H1 (cell line): ENCODE results near the gene LHX2. TPM values are rescaled to one million over a fixed set of nuclear protein-coding genes. Genes with fewer than 3 reads are reported as not detected.

Experiments used
- CTCF ChIA-PET: fragments of 300-600 bp; sonication (Branson Sonifier 250); formaldehyde crosslinking; loops from one replicate; lab custom pipeline; 2021; ENCODE audit not compliant: partially characterized antibody; lab: Charles Lee
- POLR2A ChIA-PET: fragments of 300-600 bp; sonication (Branson Sonifier 250); formaldehyde crosslinking; loops from one replicate; lab custom pipeline; 2021; ENCODE audit warnings: inconsistent platforms; ENCODE audit not compliant: partially characterized antibody; lab: Charles Lee
- DNase-seq, 2 experiments: peaks; one replicate each; pipeline versions ENCODE4 v3.0.0 to v3.0.0-alpha.2; 2010 to 2022; ENCODE audit warnings: low spot score in 2 of 2, low read depth in 1 of 2, mixed read lengths in 1 of 2
- FAIRE-seq: peaks from 2 replicates; lab custom pipeline; 2011; peaks lifted over from hg19 to GRCh38; lab: Jason Lieb, UNC
- H2AFZ ChIP-seq: 2 replicates; pipeline ENCODE4 v1.8.1; 2012; ENCODE audit warnings: low read length, inconsistent platforms
- H2AK5ac ChIP-seq: 2 replicates; pipeline ENCODE4 v1.6.1; 2013; ENCODE audit warnings: low read depth, low read length
- H2BK120ac ChIP-seq: replicated peaks from 2 replicates; pipeline ENCODE3; 2013; ENCODE audit warnings: low read depth, low read length, inconsistent platforms
- H2BK12ac ChIP-seq: 2 replicates; pipeline ENCODE4 v1.6.1; 2013; ENCODE audit warnings: low read depth, low read length
- H2BK15ac ChIP-seq: 2 replicates; pipeline ENCODE4 v1.6.1; 2013; ENCODE audit warnings: low read length
- H2BK20ac ChIP-seq: 2 replicates; pipeline ENCODE4 v1.6.1; 2013; ENCODE audit warnings: low read length
- H2BK5ac ChIP-seq: 2 replicates; pipeline ENCODE4 v1.6.1; 2013; ENCODE audit warnings: low read depth, low read length
- H3K14ac ChIP-seq: 2 replicates; pipeline ENCODE4 v1.6.1; 2013; ENCODE audit warnings: inconsistent platforms; ENCODE audit not compliant: insufficient read length
- H3K18ac ChIP-seq: 2 replicates; pipeline ENCODE4 v1.6.1; 2013; ENCODE audit warnings: low read length; ENCODE audit errors: extremely low read depth
- H3K23ac ChIP-seq: 2 replicates; pipeline ENCODE4 v1.6.1; 2013; ENCODE audit warnings: inconsistent platforms; ENCODE audit not compliant: insufficient read length
- H3K23me2 ChIP-seq: 2 replicates; pipeline ENCODE4 v1.6.1; 2013; ENCODE audit warnings: low read depth, low read length
- H3K27ac ChIP-seq: 2 replicates; pipeline ENCODE4 v1.6.1; 2011; ENCODE audit warnings: low read depth, low read length, inconsistent platforms
- H3K27me3 ChIP-seq, 4 experiments: replicated peaks in 1 of 4; 1 replicate in 1 of 4; 2 replicates in 3 of 4; pipeline versions ENCODE4 v1.6.1 to v1.8.1; 2011 to 2013; ENCODE audit warnings: low read length in 3 of 4, mild to moderate bottlenecking in 3 of 4, inconsistent platforms in 2 of 4, mixed read lengths in 2 of 4, moderate library complexity in 1 of 4; ENCODE audit not compliant: control insufficient read depth in 3 of 4, insufficient read depth in 3 of 4; ENCODE audit errors: extremely low read depth in 1 of 4
- H3K36me3 ChIP-seq, 4 experiments: 2 replicates each; pipeline versions ENCODE4 v1.6.1 to v1.8.1; 2011 to 2013; ENCODE audit warnings: mild to moderate bottlenecking in 4 of 4, low read length in 3 of 4, moderate library complexity in 2 of 4, control low read depth in 1 of 4, inconsistent platforms in 1 of 4; ENCODE audit not compliant: insufficient read depth in 4 of 4, control insufficient read depth in 2 of 4
- H3K4ac ChIP-seq: replicated peaks from 2 replicates; pipeline ENCODE3; 2013; ENCODE audit warnings: low read length, low read depth, mixed read lengths, inconsistent platforms; ENCODE audit not compliant: insufficient read length
- H3K4me1 ChIP-seq, 4 experiments: replicated peaks in 1 of 4; 1 replicate in 1 of 4; 2 replicates in 3 of 4; pipeline versions ENCODE4 v1.6.1 to v1.8.1; 2011 to 2013; ENCODE audit warnings: low read length in 3 of 4, inconsistent platforms in 2 of 4, mixed read lengths in 1 of 4; ENCODE audit not compliant: insufficient read depth in 4 of 4, control insufficient read depth in 3 of 4
- H3K4me2 ChIP-seq, 2 experiments: 2 replicates each; pipeline versions ENCODE4 v1.6.1 to v1.8.1; 2011 to 2013; ENCODE audit warnings: low read depth in 2 of 2, low read length in 2 of 2, control low read depth in 1 of 2, inconsistent platforms in 1 of 2, mild to moderate bottlenecking in 1 of 2; ENCODE audit not compliant: insufficient read depth in 1 of 2
- H3K4me3 ChIP-seq, 4 experiments: fragments of 200-600, 300-600 bp in 1 of 4; sonication (generic), shearing (Covaris generic), sonication (Bioruptor Twin) in 1 of 4; 2 replicates each; pipeline versions ENCODE4 v1.5.1 to v1.8.1; 2011 to 2016; ENCODE audit warnings: low read length in 4 of 4, low read depth in 3 of 4, control low read depth in 2 of 4, inconsistent platforms in 2 of 4, mild to moderate bottlenecking in 2 of 4, mixed read lengths in 1 of 4, moderate library complexity in 1 of 4; ENCODE audit not compliant: insufficient read depth in 2 of 4; ENCODE audit errors: extremely low read depth in 1 of 4
- H3K56ac ChIP-seq: replicated peaks from 2 replicates; pipeline ENCODE3; 2013; ENCODE audit warnings: low read depth, mild to moderate bottlenecking, mixed read lengths, low read length, inconsistent platforms; ENCODE audit not compliant: insufficient read length
- H3K79me1 ChIP-seq: 2 replicates; pipeline ENCODE4 v1.6.1; 2013; ENCODE audit warnings: low read depth, low read length, control low read depth
- H3K79me2 ChIP-seq, 2 experiments: 2 replicates each; pipeline versions ENCODE4 v1.6.1 to v1.8.1; 2012 to 2013; ENCODE audit warnings: low read length in 2 of 2, mild to moderate bottlenecking in 2 of 2, inconsistent platforms in 1 of 2; ENCODE audit not compliant: insufficient read depth in 2 of 2, control insufficient read depth in 1 of 2
- H3K9ac ChIP-seq, 4 experiments: replicated peaks in 1 of 4; 1 replicate in 1 of 4; 2 replicates in 3 of 4; pipeline versions ENCODE4 v1.6.1 to v1.8.1; 2011 to 2013; ENCODE audit warnings: low read depth in 3 of 4, low read length in 3 of 4, control low read depth in 2 of 4, mild to moderate bottlenecking in 2 of 4, moderate library complexity in 2 of 4, inconsistent platforms in 1 of 4; ENCODE audit errors: extremely low read depth in 1 of 4
- H3K9me3 ChIP-seq, 2 experiments: 2 replicates each; pipeline versions ENCODE4 v1.6.1 to v1.8.1; 2012 to 2013; ENCODE audit warnings: mild to moderate bottlenecking in 2 of 2, moderate library complexity in 2 of 2, control low read depth in 1 of 2, inconsistent platforms in 1 of 2, low read depth in 1 of 2, low read length in 1 of 2, mixed read lengths in 1 of 2; ENCODE audit not compliant: insufficient read depth in 2 of 2
- H4K20me1 ChIP-seq, 2 experiments: replicated peaks in 1 of 2; 2 replicates each; pipeline versions ENCODE3 to v1.8.1; 2011 to 2013; ENCODE audit warnings: inconsistent platforms in 2 of 2, low read length in 2 of 2, mild to moderate bottlenecking in 1 of 2; ENCODE audit not compliant: insufficient read depth in 2 of 2, control insufficient read depth in 1 of 2
- H4K5ac ChIP-seq: 2 replicates; pipeline ENCODE4 v1.6.1; 2013; ENCODE audit warnings: low read length, low read depth, mixed read lengths, inconsistent platforms; ENCODE audit not compliant: insufficient read length
- H4K8ac ChIP-seq: 2 replicates; pipeline ENCODE4 v1.8.0; 2013; ENCODE audit warnings: mild to moderate bottlenecking, moderate library complexity, low read length, inconsistent platforms; ENCODE audit not compliant: insufficient read depth; ENCODE audit errors: extremely low read depth
- H4K91ac ChIP-seq: replicated peaks from 2 replicates; pipeline ENCODE3; 2013; ENCODE audit warnings: low read length, mixed read lengths, inconsistent platforms; ENCODE audit not compliant: insufficient read length
- BRCA1 ChIP-seq: IDR thresholded peaks from 2 replicates; pipeline ENCODE4 v1.6.1; 2012; ENCODE audit warnings: low read depth, low read length, improper control_type of control experiment
- CTBP2 ChIP-seq: IDR thresholded peaks from 2 replicates; pipeline ENCODE4 v1.7.0; 2011; ENCODE audit warnings: borderline replicate concordance, mild to moderate bottlenecking, moderate library complexity, mixed read lengths, low read length; ENCODE audit not compliant: insufficient read depth, insufficient read length
- EGR1 ChIP-seq: IDR thresholded peaks from 2 replicates; pipeline ENCODE4 v1.6.1; 2011; ENCODE audit warnings: low read depth, low read length, borderline replicate concordance
- FOSL1 ChIP-seq: IDR thresholded peaks from 2 replicates; pipeline ENCODE4 v1.6.1; 2011; ENCODE audit warnings: mild to moderate bottlenecking, low read depth, low read length, moderate library complexity; ENCODE audit not compliant: insufficient read depth
- NRF1 ChIP-seq: IDR thresholded peaks from 2 replicates; pipeline ENCODE4 v1.6.1; 2011; ENCODE audit warnings: mild to moderate bottlenecking, low read depth, low read length, improper control_type of control experiment
- POLR2A ChIP-seq, 2 experiments: IDR thresholded peaks; 1 replicate in 1 of 2; 2 replicates in 1 of 2; pipeline ENCODE4 v1.6.1; 2011; ENCODE audit warnings: low read depth in 2 of 2, low read length in 2 of 2, mild to moderate bottlenecking in 2 of 2; ENCODE audit errors: control extremely low read depth in 1 of 2
- POLR2AphosphoS5 ChIP-seq: IDR thresholded peaks from 2 replicates; pipeline ENCODE4 v1.6.1; 2011; ENCODE audit warnings: low read depth, low read length
- RAD21 ChIP-seq, 2 experiments: IDR thresholded peaks in 1 of 2; conservative IDR thresholded peaks in 1 of 2; 2 replicates each; pipeline ENCODE4 v1.6.1; 2011; ENCODE audit warnings: low read depth in 2 of 2, low read length in 2 of 2, improper control_type of control experiment in 1 of 2, inconsistent platforms in 1 of 2, mild to moderate bottlenecking in 1 of 2, moderate library complexity in 1 of 2
- RXRA ChIP-seq: IDR thresholded peaks from 2 replicates; pipeline ENCODE4 v1.6.1; 2011; ENCODE audit warnings: low read depth, mild to moderate bottlenecking, low read length, moderate library complexity; ENCODE audit not compliant: insufficient read depth
- SIRT6 ChIP-seq: IDR thresholded peaks from one replicate; pipeline ENCODE4 v1.7.1; 2012; ENCODE audit warnings: low read length, inconsistent platforms
- TCF12 ChIP-seq: IDR thresholded peaks from 2 replicates; pipeline ENCODE4 v1.6.1; 2011; ENCODE audit warnings: low read depth, mild to moderate bottlenecking, low read length
- USF2 ChIP-seq: IDR thresholded peaks from 2 replicates; pipeline ENCODE4 v1.6.1; 2011; ENCODE audit warnings: low read length, improper control_type of control experiment
- YY1 ChIP-seq: IDR thresholded peaks from 2 replicates; pipeline ENCODE4 v1.6.1; 2011; ENCODE audit warnings: low read depth, mild to moderate bottlenecking, low read length
- WGBS, 2 experiments: shearing (Covaris generic) in 1 of 2; methylation state at CpG; one replicate each; pipeline versions ENCODE4 v1.1.6 to v1.1.7; 2013 to 2015; ENCODE audit warnings: low lambda C conversion rate in 2 of 2, mixed read lengths in 2 of 2, inconsistent platforms in 1 of 2, low coverage in 1 of 2, missing lambda C conversion rate in 1 of 2; ENCODE audit not compliant: insufficient replicate concordance in 2 of 2, insufficient coverage in 1 of 2, insufficient read length in 1 of 2; ENCODE audit errors: extremely low coverage in 1 of 2, missing lambda C conversion rate in 1 of 2; 5-methylcytosine and 5-hydroxymethylcytosine counted together
- polyA plus RNA-seq, 7 experiments: library from polyadenylated mRNA; depleted of rRNA in 3 of 7; stranded (reverse) in 5 of 7; unstranded in 2 of 7; fragments of >200 nt in 5 of 7; fragments of 200-250 nt in 2 of 7; gene quantifications; 1 replicate in 5 of 7; 2 replicates in 1 of 7; 4 replicates in 1 of 7; pipeline versions ENCODE4 v1.2.1 to v1.2.3, GENCODE V29; 2011 to 2013; ENCODE audit warnings: missing spikeins in 2 of 7, mixed read lengths in 2 of 7
- total RNA-seq: library from RNA; stranded (reverse); fragmentation: NEBNext Ultra II Directional; extraction: Animal tissue kit (Norgen Biotek cat#: 25700); gene quantifications from 2 replicates; pipeline ENCODE4 v1.2.1, GENCODE V29; 2021

Gene LHX2
- total and polyA plus RNA-seq, 2 of the 8 experiments (the other 6 are each of a cell fraction or from before 2014, with no cell fraction given) = 0.11 to 0.86 TPM

- H3K9me3 ChIP-seq = no peaks in the 10 kb centered on the region
- H3K18ac ChIP-seq = no peak overlapping the region
- no peak overlapping the region for H2BK20ac ChIP-seq
- H3K79me2 ChIP-seq = no peaks in the 10 kb centered on the region
- 0 out of 2 replicates have a peak overlapping the region, but pooled peaks have one; percentile 88 for H2BK15ac ChIP-seq
- H3K56ac ChIP-seq = no peak overlapping the region
- no peak overlapping the region for H2BK5ac ChIP-seq
- H2AK5ac ChIP-seq = no peak overlapping the region
- POLR2A ChIA-PET = no interaction called here
- no peak overlapping the region for H4K91ac ChIP-seq
- peaks cover 12 to 62% (median 50%) of the 10 kb centered on the region in 4 experiments for H3K27me3 ChIP-seq
- H3K23me2 ChIP-seq = peaks cover 7% of the 10 kb centered on the region; the same call in 1 of the 2 replicates
- no peak overlapping the region for H3K27ac ChIP-seq
- DNase-seq (no peak), FAIRE-seq (no peak)
- H4K5ac ChIP-seq = no peak overlapping the region
- no peak overlapping the region for H3K14ac ChIP-seq
- H3K4ac ChIP-seq = no peak overlapping the region
- no peak overlapping the region for H3K4me3 ChIP-seq
- CTCF ChIA-PET = interaction anchor here (0.8 to 5.4 kb wide), 13 partner anchors 9 to 658 kb away, joined by 3 to 62 read pairs (median 3); partner anchors contain the start of gene LHX2
- peaks cover 0 to 5% (median 3%) of the 10 kb centered on the region in 4 experiments; a peak in 3 of 7 replicates for H3K4me1 ChIP-seq
- 86% methylated on average over 9 of the region's 11 CpGs; no CpG with 5 or more reads in 1 of the 2 experiments for WGBS, 2 experiments
- no peak overlapping the region for H2AFZ ChIP-seq
- H3K9ac ChIP-seq = no peak overlapping the region
- no peak overlapping the region for H2BK120ac ChIP-seq
- H3K79me1 ChIP-seq = no peaks in the 10 kb centered on the region
- no peak overlapping the region for H4K8ac ChIP-seq
- no peak overlapping the region for H3K23ac ChIP-seq
- H4K20me1 ChIP-seq = peaks cover 0 to 8% of the 10 kb centered on the region in 2 experiments
- H3K4me2 ChIP-seq = no peak overlapping the region
- no peaks in the 10 kb centered on the region for H3K36me3 ChIP-seq
- H2BK12ac ChIP-seq = no peak overlapping the region
- no peak for TF ChIP-seq CTBP2
- TF ChIP-seq TCF12 = no peak
- no peak for TF ChIP-seq RXRA
- no peak for TF ChIP-seq RAD21 (IDR thresholded peaks at IDR 0.05 in 1 of 2, conservative IDR thresholded peaks at IDR 0.05 in 1 of 2; ENCODE audit: low read depth in 2 of 2, low read length in 2 of 2)
- no peak for TF ChIP-seq YY1
- no peak for TF ChIP-seq POLR2A (IDR thresholded peaks at IDR 0.05; ENCODE audit: control extremely low read depth in 1 of 2, low read depth in 2 of 2, low read length in 2 of 2)
- no peak for TF ChIP-seq NRF1
- no peak for TF ChIP-seq POLR2AphosphoS5
- TF ChIP-seq FOSL1 = no peak
- no peak for TF ChIP-seq EGR1
- no peak for TF ChIP-seq USF2
- TF ChIP-seq SIRT6 = no peak
- TF ChIP-seq BRCA1 = no peak
Measured at GRCh38 chr9:124042201-124042721, 30.7 kb downstream of the LHX2 start.
